ENCODE results near the gene BIRC5. TPM values are rescaled to one million over a fixed set of nuclear protein-coding genes. Genes with fewer than 3 reads are reported as not detected.
"Not testable (repeated sequence)": the region's sequence is repeated elsewhere in the genome, so short reads cannot be mapped to it uniquely, and the experiment has no call there.

Gene BIRC5
- total RNA-seq, 3 donors from 2014 or later (not counting 1 experiment from before 2014, with no cell fraction given): 0.73 to 1.9 (median 1.2) TPM

GRCh38 chr17:78251773-78252103 is 37.7 kb downstream of the BIRC5 start:
- TF ChIP-seq CTCF (IDR thresholded peaks at IDR 0.05): no peak
- no peak for DNase-seq
- intact Hi-C loops (cut with micrococcal nuclease): loop anchor here (1.0 kb wide), 2 partner anchors 138 to 166 kb away; no protein-coding TSS in a partner anchor

GRCh38 chr17:78252111-78252634 is 38.1 kb downstream of the BIRC5 start:
- WGBS (ENCODE audit: insufficient coverage): 10% methylated on average over 12 of the region's 12 CpGs
- Histone ChIP-seq H3K27ac (ENCODE audit: low read length) (peak overlapping the region; percentile 18), H3K4me3 (ENCODE audit: low read length) (no peak overlapping the region), H3K36me3 (ENCODE audit: control insufficient read depth, insufficient read depth, low read length) (no peaks in the 10 kb centered on the region), H3K27me3 (ENCODE audit: control insufficient read depth, insufficient read depth, low read length) (no peaks in the 10 kb centered on the region), H3K9me3 (ENCODE audit: control insufficient read depth, insufficient read depth, low read length) (no peaks in the 10 kb centered on the region), H3K4me1 (ENCODE audit: control insufficient read depth, insufficient read depth, low read length) (peaks cover 44% of the 10 kb centered on the region)
- H3K27me3 Mint-ChIP-seq (ENCODE audit: low read depth in 2 of 2): no peaks in the 10 kb centered on the region
- H3K4me3 Mint-ChIP-seq: peak overlapping the region; percentile 65
- intact Hi-C loops (cut with micrococcal nuclease): no loop called here
- DNase-seq (peak in 1 of 2 donors; percentile 90), ATAC-seq (peak; percentile 19 to 34 (median 26))
- H3K4me1 Mint-ChIP-seq: peaks cover 18 to 30% of the 10 kb centered on the region in 2 donors
- H3K9me3 Mint-ChIP-seq: no peaks in the 10 kb centered on the region
- no peak for TF ChIP-seq CTCF (IDR thresholded peaks at IDR 0.05)
- H3K27ac Mint-ChIP-seq: peak overlapping the region in 1 of 2 donors; percentile 74
- H3K36me3 Mint-ChIP-seq: no peaks in the 10 kb centered on the region

More at GRCh38 chr17:78251773-78252103, 37.7 kb downstream of the BIRC5 start:
- 31% methylated on average over 6 of the region's 6 CpGs for WGBS (ENCODE audit: insufficient coverage)
- no peaks in the 10 kb centered on the region for H3K9me3 Mint-ChIP-seq
- H3K36me3 Mint-ChIP-seq: no peaks in the 10 kb centered on the region
- ATAC-seq: no peak
- peaks cover 18 to 30% of the 10 kb centered on the region in 2 donors for H3K4me1 Mint-ChIP-seq
- Histone ChIP-seq H3K4me1 (ENCODE audit: control insufficient read depth, insufficient read depth, low read length) (peaks cover 44% of the 10 kb centered on the region), H3K27me3 (ENCODE audit: control insufficient read depth, insufficient read depth, low read length) (no peaks in the 10 kb centered on the region), H3K9me3 (ENCODE audit: control insufficient read depth, insufficient read depth, low read length) (no peaks in the 10 kb centered on the region), H3K36me3 (ENCODE audit: control insufficient read depth, insufficient read depth, low read length) (no peaks in the 10 kb centered on the region), H3K27ac (ENCODE audit: low read length) (peak overlapping the region; percentile 18), H3K4me3 (ENCODE audit: low read length) (no peak overlapping the region)
- no peaks in the 10 kb centered on the region for H3K27me3 Mint-ChIP-seq (ENCODE audit: low read depth in 2 of 2)
- peak overlapping the region; percentile 53 for H3K4me3 Mint-ChIP-seq
- H3K27ac Mint-ChIP-seq: no peak overlapping the region

- no peaks in the 10 kb centered on the region for H3K9me3 ChIP-seq (ENCODE audit: control insufficient read depth, insufficient read depth, low read length)
- no peak for ATAC-seq
- no peaks in the 10 kb centered on the region for H3K9me3 Mint-ChIP-seq
- H3K27ac ChIP-seq (ENCODE audit: low read length): peak overlapping the region; percentile 9
- intact Hi-C loops (cut with micrococcal nuclease): no loop called here
- peaks cover 0 to 3% of the 10 kb centered on the region in 2 donors for H3K27me3 Mint-ChIP-seq (ENCODE audit: low read depth in 2 of 2)
- peak in 1 of 2 donors; percentile 53 for DNase-seq
- peak overlapping the region in 1 of 2 donors; percentile 74 for H3K27ac Mint-ChIP-seq
- peaks cover 50% of the 10 kb centered on the region for H3K4me1 ChIP-seq (ENCODE audit: control insufficient read depth, insufficient read depth, low read length)
- 71% methylated on average over 13 of the region's 15 CpGs for WGBS (ENCODE audit: insufficient coverage)
- no peaks in the 10 kb centered on the region for H3K36me3 Mint-ChIP-seq
- H3K4me3 Mint-ChIP-seq: peak overlapping the region; percentile 68
- no peak for TF ChIP-seq CTCF (IDR thresholded peaks at IDR 0.05)
- H3K36me3 ChIP-seq (ENCODE audit: control insufficient read depth, insufficient read depth, low read length): no peaks in the 10 kb centered on the region
- H3K4me3 ChIP-seq (ENCODE audit: low read length): no peak overlapping the region
- no peaks in the 10 kb centered on the region for H3K27me3 ChIP-seq (ENCODE audit: control insufficient read depth, insufficient read depth, low read length)
- peaks cover 18 to 32% of the 10 kb centered on the region in 2 donors for H3K4me1 Mint-ChIP-seq
These were observed 38.9 kb downstream of the BIRC5 start for GRCh38 chr17:78252701-78253635.

- H3K36me3 ChIP-seq (ENCODE audit: control insufficient read depth, insufficient read depth, low read length); ATAC-seq; H3K9me3 Mint-ChIP-seq; H3K9me3 ChIP-seq (ENCODE audit: control insufficient read depth, insufficient read depth, low read length); H3K27ac ChIP-seq (ENCODE audit: low read length); H3K27me3 ChIP-seq (ENCODE audit: control insufficient read depth, insufficient read depth, low read length); DNase-seq; intact Hi-C loops (cut with micrococcal nuclease); H3K27me3 Mint-ChIP-seq (ENCODE audit: low read depth in 2 of 2); H3K4me3 ChIP-seq (ENCODE audit: low read length); H3K27ac Mint-ChIP-seq; H3K36me3 Mint-ChIP-seq: not testable (repeated sequence)
- Mint-ChIP-seq H3K4me3 (peak overlapping the region; percentile 55), H3K4me1 (peaks cover 18 to 39% of the 10 kb centered on the region in 2 donors)
- 94% methylated on average over 12 of the region's 12 CpGs for WGBS (ENCODE audit: insufficient coverage)
- peaks cover 56% of the 10 kb centered on the region for H3K4me1 ChIP-seq (ENCODE audit: control insufficient read depth, insufficient read depth, low read length)
These were observed 39.5 kb downstream of the BIRC5 start for GRCh38 chr17:78253636-78253945.
